HCEC 1CT (cell line): ENCODE data around the gene IRAK3.
"Not testable (repeated sequence)": the region's sequence is repeated elsewhere in the genome, so short reads cannot be mapped to it uniquely, and the experiment has no call there.

Source experiments
- DNase-seq: peaks from one replicate; pipeline ENCODE4 v3.0.0-alpha.2; 2017

Gene IRAK3

GRCh38 chr12:66217342-66217917 is 28.4 kb downstream of the IRAK3 start:
- DNase-seq = peak; percentile 8

DNA sequence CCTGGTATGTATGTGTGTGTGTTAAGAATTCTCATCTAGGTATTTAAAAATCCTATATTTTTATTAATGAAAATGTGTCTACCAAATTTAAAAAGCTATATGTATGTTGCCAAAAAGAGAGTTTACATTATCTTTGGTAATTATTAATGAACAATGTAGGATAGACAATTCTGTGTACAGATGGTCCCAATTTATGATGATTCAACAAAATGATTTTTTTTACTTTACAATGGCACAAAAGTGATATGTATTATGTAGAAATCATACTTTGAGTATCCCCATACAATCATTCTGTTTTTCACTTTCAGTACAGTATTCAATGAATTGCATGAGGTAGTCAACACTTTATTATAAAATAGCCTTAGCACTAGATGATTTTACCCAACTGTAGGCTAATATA is 39.4 kb downstream of the IRAK3 start:
- DNase-seq = no peak

DNA sequence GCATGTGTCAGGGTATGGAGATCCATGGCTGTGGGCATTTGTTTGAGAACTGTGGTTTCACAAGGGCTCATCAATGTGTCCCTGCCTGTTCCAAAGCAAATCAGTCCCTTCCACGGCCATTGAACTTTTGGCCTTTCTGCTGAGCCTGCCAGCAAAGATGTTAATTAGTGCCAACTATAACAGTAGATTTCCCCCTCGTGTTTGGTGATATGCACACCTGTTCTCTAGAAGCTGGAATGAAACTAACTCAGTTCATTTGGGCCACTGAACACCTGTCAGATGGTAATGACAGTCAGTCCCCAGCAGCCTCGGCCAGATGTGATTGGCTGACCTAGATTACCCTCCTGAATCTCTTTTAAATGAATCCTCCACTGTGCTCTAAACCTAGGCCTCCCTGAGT is 43.2 kb downstream of the IRAK3 start:
- no peak for DNase-seq

DNA sequence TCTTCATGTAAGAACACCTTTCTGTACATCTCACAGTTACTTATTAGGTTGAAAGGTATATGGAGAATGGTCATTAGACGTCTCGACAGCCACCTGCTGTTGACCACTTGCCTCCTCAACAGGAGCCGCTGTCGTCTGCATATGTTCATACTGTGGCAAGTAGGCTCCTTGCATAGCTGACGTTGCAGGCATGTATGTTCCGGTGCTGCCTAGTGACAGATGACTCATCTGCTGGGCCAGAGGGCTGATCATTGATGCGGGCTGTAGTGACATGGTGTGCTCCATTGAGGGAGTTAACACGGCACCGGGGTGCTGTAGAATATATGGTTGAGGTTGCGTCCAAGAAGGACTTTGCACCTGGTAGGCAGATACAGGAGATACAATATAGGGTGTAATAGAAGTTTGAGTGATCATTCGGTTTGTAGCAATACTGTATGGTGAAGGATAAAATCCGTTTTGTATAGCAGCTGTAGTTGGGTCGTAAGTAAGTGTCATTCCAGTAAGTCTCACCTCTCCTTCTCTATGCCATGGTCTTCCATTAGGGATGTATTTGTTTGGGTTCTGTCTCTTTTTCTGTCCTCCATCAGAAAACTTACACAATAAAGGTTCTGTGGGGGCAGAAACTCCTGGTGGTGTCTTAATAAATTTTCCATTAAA is 45.2 kb downstream of the IRAK3 start:
- not testable (repeated sequence) for DNase-seq

GRCh38 chr12:66234773-66235625 is 46.0 kb downstream of the IRAK3 start:
- peak; percentile 32 for DNase-seq

GRCh38 chr12:66235626-66236281 is 46.7 kb downstream of the IRAK3 start:
- DNase-seq = no peak

- DNase-seq = not testable (repeated sequence)
These were observed 47.3 kb downstream of the IRAK3 start for GRCh38 chr12:66236282-66236675.

DNA sequence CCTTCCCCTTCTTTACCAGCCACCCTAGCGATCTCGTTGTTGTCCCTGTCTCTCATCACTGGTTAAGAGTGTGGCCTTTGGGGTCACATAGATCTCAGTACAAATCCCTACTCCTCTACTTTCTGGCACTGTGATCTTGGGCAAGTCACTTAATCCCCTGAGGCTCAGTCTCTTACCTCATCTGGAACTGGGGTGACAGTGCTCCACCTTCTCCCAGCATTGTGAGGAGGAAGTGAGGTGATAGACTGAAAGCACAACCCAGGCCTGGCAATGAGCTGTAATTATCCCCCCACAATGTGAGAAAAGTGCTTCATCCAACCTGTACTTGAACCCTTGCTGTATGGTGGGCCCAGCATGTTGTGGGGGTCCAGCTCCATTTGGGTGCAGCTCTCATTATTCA is 48.0 kb downstream of the IRAK3 start:
- DNase-seq = no peak

- no peak for DNase-seq
These were observed 48.6 kb downstream of the IRAK3 start for GRCh38 chr12:66237505-66238175.

DNA sequence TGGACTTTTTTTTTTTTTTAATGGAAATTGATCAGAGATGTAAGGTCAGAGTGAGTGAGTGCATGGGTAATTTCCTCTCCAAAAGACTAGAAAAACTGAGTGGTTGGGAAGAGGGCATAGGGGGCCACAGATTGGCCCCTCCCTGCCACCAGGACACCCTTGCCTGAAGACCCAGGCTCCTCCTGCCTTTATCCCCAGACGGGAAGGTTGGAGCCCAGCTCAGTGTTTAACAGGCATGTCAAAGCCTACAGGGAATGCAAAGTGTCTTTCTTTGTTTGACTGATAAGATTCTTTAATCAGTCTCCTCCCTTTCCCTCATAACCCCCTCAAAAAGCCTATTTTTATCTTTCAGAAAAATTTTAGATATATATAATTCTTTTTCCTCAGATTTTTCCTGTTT is 50.3 kb downstream of the IRAK3 start:
- DNase-seq = no peak

DNA sequence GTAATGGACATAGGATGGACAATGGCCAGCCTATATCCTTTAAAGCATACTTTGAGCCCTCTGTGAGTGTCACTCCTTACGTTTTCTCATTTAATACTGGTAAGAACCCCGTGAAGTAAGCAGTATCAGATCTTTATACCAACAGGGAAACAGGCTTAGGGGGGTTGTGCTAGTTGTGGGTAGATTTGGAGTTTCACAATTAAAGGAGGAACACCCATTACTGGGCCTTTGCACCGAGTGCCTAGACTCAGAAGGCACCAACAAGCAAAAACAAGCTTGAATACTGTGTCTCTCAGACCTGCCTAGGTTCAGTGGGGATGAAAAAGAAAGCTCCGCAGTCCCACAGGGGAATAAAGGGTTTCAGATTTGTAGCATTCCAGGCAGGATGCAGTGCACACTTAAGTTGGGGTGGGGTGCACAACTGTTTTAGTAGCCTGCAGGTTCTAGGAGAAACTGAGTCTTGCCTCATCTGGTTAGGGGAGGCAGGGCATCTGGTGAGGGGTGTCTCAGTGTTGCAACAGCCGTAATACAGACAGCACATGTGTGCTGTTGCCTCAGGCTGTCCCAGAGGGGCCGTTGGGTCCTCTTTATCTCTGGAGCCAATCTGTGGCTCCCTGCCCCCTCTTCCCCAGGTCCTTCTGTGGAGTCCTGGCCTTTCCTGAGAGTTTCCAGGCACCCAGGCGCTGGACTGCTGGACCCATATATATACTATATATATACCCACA is 51.2 kb downstream of the IRAK3 start:
- no peak for DNase-seq

GRCh38 chr12:66241061-66242043 is 52.3 kb downstream of the IRAK3 start:
- DNase-seq = peak; percentile 88

DNA sequence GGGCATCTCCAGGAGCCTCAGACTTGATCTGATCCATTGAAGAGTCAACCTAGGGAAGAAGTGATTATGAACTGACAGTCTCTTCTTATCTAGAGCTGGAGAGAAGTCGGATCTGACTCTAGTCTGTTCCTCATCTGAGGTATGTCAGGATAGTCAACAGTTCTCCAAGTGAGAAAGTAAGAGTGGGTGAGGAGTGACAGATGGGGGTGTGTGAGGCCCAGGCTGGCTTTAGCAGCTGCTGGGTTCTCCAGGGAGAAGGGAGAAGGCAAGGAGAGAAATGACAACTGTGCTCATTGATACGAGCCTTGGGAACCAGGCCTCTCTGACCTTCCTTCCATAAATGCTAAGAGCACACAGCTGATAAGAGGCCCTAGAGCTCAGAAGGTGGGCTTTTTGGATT is 53.3 kb downstream of the IRAK3 start:
- DNase-seq = no peak

- DNase-seq = no peak
These were observed 54.9 kb downstream of the IRAK3 start for GRCh38 chr12:66243911-66244310.

DNA sequence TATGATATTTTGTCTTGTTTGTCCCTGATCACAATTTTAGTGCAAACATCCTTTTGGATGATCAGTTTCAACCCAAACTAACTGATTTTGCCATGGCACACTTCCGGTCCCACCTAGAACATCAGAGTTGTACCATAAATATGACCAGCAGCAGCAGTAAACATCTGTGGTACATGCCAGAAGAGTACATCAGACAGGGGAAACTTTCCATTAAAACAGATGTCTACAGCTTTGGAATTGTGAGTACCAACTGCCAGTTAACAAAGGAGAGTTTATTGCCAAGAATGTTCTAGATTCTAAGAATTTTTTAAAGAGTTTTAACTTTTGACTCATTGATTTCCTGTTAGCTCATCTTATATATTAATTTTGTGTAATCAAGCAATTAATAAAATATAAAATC is 55.4 kb downstream of the IRAK3 start:
- DNase-seq = peak; percentile 52

GRCh38 chr12:66247741-66248140 is 58.7 kb downstream of the IRAK3 start:
- no peak for DNase-seq

GRCh38 chr12:66251049-66251448 is 62.0 kb downstream of the IRAK3 start:
- no peak for DNase-seq

DNA sequence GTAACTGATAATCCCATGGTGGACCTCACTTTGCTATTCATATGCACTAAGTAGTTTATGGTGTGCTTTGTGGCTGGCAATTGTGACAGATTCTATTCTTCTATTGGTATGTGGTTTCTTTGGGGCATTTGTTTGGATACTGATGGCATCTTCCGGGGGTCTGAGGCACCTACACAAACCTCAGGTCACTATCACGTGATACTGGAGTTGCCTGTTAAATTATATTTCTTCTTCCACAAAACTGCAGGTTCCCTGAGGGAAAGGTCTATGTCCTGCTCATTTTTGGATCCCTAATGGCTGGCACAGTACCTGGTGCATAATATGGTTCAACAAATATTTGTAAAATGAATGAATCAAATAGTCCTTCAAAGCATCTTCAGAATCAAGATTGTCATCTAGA is 63.8 kb downstream of the IRAK3 start:
- no peak for DNase-seq

- DNase-seq = no peak
These were observed 66.7 kb downstream of the IRAK3 start for GRCh38 chr12:66255737-66256136.

DNA sequence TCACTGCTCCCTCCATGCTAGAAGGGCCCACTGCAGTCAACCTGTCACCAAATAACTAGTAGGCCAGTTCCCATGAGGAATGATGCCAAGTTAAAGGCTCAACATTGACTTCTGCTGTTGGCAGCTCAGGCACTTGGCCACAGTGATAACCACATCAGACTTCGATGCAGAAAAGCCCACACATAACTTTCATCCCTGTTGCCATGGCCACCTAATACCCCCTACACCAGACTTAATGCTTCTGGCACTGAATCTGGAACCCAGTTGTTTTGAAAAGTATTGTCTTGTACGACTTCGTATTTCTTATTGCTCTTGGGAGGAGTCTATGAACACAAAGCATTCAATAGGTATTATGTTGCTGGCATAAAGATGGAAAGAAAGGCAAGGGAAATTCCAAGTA is 69.0 kb downstream of the IRAK3 start:
- DNase-seq = no peak

DNA sequence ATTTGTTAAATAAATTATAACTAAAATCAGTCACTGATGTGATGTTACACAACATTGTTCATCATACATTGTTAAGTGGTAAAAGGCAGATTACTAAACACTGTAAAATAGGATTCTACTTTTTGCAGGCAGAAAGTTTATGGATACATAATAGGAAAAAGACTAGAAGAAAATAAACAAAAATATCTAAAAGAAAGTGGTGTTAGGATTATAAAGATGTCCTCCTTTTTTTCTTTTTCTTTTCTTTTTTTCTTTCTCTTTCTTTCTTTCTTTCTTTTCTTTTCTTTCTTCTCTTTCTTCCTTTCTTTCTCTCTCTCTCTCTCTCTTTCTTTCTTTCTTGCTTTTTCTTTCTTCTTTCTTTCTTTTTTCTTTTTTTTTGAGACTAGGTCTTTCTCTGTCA is 73.7 kb downstream of the IRAK3 start:
- DNase-seq = no peak
